Liver (tissue), 9 donors: ENCODE data around the gene YPEL3. TPM values are rescaled to one million over a fixed set of nuclear protein-coding genes. Genes with fewer than 3 reads are reported as not detected.
A peak's percentile ranks its signal among the peaks of the same experiment; 100 is the strongest.

Experiments used
- DNase-seq: peaks from one replicate; pipeline ENCODE4 v3.0.0-alpha.2; 2017; ENCODE audit warnings: low spot score
- H3K27ac ChIP-seq, 2 donors: one replicate each; pipeline ENCODE4 v1.7.0; 2013; ENCODE audit warnings: inconsistent platforms in 2 of 2, low read length in 2 of 2, control low read depth in 1 of 2, low read depth in 1 of 2, mild to moderate bottlenecking in 1 of 2
- H3K27me3 ChIP-seq, 4 donors: one replicate each; pipeline versions ENCODE4 v1.6.1 to v1.7.0; 2013; ENCODE audit warnings: low read length in 3 of 4, inconsistent platforms in 1 of 4, mild to moderate bottlenecking in 1 of 4, moderate library complexity in 1 of 4; ENCODE audit not compliant: control insufficient read depth in 4 of 4, insufficient read depth in 4 of 4
- H3K36me3 ChIP-seq, 4 donors: one replicate each; pipeline versions ENCODE4 v1.6.1 to v1.7.0; 2013; ENCODE audit warnings: low read length in 3 of 4, mild to moderate bottlenecking in 3 of 4, low read depth in 1 of 4, moderate library complexity in 1 of 4; ENCODE audit not compliant: control insufficient read depth in 4 of 4, insufficient read depth in 3 of 4
- H3K4me1 ChIP-seq, 4 donors: one replicate each; pipeline versions ENCODE4 v1.6.1 to v1.7.0; 2013; ENCODE audit warnings: low read length in 3 of 4, mild to moderate bottlenecking in 3 of 4, moderate library complexity in 1 of 4; ENCODE audit not compliant: control insufficient read depth in 4 of 4, insufficient read depth in 4 of 4
- H3K4me3 ChIP-seq, 3 donors: one replicate each; pipeline versions ENCODE4 v1.6.1 to v1.7.0; 2013; ENCODE audit warnings: low read length in 3 of 3, control low read depth in 1 of 3, low read depth in 1 of 3, mild to moderate bottlenecking in 1 of 3
- H3K9ac ChIP-seq, 2 donors: one replicate each; pipeline ENCODE4 v1.7.0; 2013; ENCODE audit warnings: low read length in 2 of 2, mild to moderate bottlenecking in 2 of 2, moderate library complexity in 2 of 2, control low read depth in 1 of 2, low read depth in 1 of 2
- H3K9me3 ChIP-seq, 4 donors: one replicate each; pipeline versions ENCODE4 v1.6.1 to v1.7.0; 2013; ENCODE audit warnings: low read length in 3 of 4; ENCODE audit not compliant: control insufficient read depth in 4 of 4
- ATF3 ChIP-seq: IDR thresholded peaks from 2 replicates; pipeline ENCODE4 v1.6.1; 2016; ENCODE audit warnings: antibody characterized with exemption
- CTCF ChIP-seq: fragments of 150-350 bp; IDR thresholded peaks from 2 replicates; pipeline ENCODE4 v1.5.1; 2017; ENCODE audit warnings: improper control_type of control experiment, low read depth, low read length; ENCODE audit not compliant: missing input control
- EGR1 ChIP-seq, 2 donors: IDR thresholded peaks; 2 replicates each; pipeline ENCODE4 v1.6.1; 2016 to 2018; ENCODE audit warnings: antibody characterized with exemption in 2 of 2, low read depth in 2 of 2
- FOXA1 ChIP-seq: IDR thresholded peaks from 2 replicates; pipeline ENCODE4 v1.6.1; 2016; ENCODE audit warnings: antibody characterized with exemption
- FOXA2 ChIP-seq: IDR thresholded peaks from 2 replicates; pipeline ENCODE4 v1.6.1; 2016; ENCODE audit warnings: antibody characterized with exemption
- GABPA ChIP-seq, 2 donors: IDR thresholded peaks in 1 of 2; conservative IDR thresholded peaks in 1 of 2; 2 replicates each; pipeline ENCODE4 v1.6.1; 2016; ENCODE audit warnings: antibody characterized with exemption in 2 of 2, mild to moderate bottlenecking in 1 of 2, moderate library complexity in 1 of 2
- HNF4A ChIP-seq, 2 donors: conservative IDR thresholded peaks; 2 replicates each; pipeline ENCODE4 v1.6.1; 2016; ENCODE audit warnings: antibody characterized with exemption in 2 of 2, mild to moderate bottlenecking in 2 of 2
- HNF4G ChIP-seq: IDR thresholded peaks from 2 replicates; pipeline ENCODE4 v1.6.1; 2016; ENCODE audit warnings: antibody characterized with exemption
- JUND ChIP-seq, 2 donors: IDR thresholded peaks; 2 replicates each; pipeline ENCODE4 v1.6.1; 2016; ENCODE audit warnings: antibody characterized with exemption in 2 of 2
- MAX ChIP-seq: IDR thresholded peaks from 2 replicates; pipeline ENCODE4 v1.6.1; 2016; ENCODE audit warnings: antibody characterized with exemption
- NR2F2 ChIP-seq: IDR thresholded peaks from 2 replicates; pipeline ENCODE4 v1.6.1; 2016; ENCODE audit warnings: antibody characterized with exemption
- RAD21 ChIP-seq, 2 donors: IDR thresholded peaks; 2 replicates each; pipeline ENCODE4 v1.6.1; 2016; ENCODE audit warnings: antibody characterized with exemption in 2 of 2, mild to moderate bottlenecking in 2 of 2
- REST ChIP-seq: IDR thresholded peaks from 2 replicates; pipeline ENCODE4 v1.6.1; 2016; ENCODE audit warnings: antibody characterized with exemption, mild to moderate bottlenecking
- RXRA ChIP-seq, 2 donors: IDR thresholded peaks; 2 replicates each; pipeline ENCODE4 v1.6.1; 2017 to 2018; ENCODE audit warnings: antibody characterized with exemption in 2 of 2, mild to moderate bottlenecking in 1 of 2
- SP1 ChIP-seq: IDR thresholded peaks from 2 replicates; pipeline ENCODE4 v1.6.1; 2018; ENCODE audit warnings: antibody characterized with exemption, mild to moderate bottlenecking
- TAF1 ChIP-seq: conservative IDR thresholded peaks from 2 replicates; pipeline ENCODE4 v1.6.1; 2016; ENCODE audit warnings: antibody characterized with exemption, mild to moderate bottlenecking
- YY1 ChIP-seq: IDR thresholded peaks from 2 replicates; pipeline ENCODE4 v1.6.1; 2016; ENCODE audit warnings: antibody characterized with exemption, mild to moderate bottlenecking
- ZBTB33 ChIP-seq: IDR thresholded peaks from 2 replicates; pipeline ENCODE4 v1.6.1; 2016; ENCODE audit warnings: antibody characterized with exemption
- WGBS: extraction: QIAGEN DNeasy Blood & Tissue Kit; methylation state at CpG from one replicate; pipeline ENCODE4 v1.1.7; 2013; 5-methylcytosine and 5-hydroxymethylcytosine counted together
- polyA plus RNA-seq, 2 donors: library from polyadenylated mRNA; stranded (reverse) in 1 of 2; unstranded in 1 of 2; fragments of 200-250 nt in 1 of 2; fragments of >200 nt in 1 of 2; fragmentation: Nextera tagmentation in 1 of 2; extraction: Ambion mirVana in 1 of 2; gene quantifications; one replicate each; pipeline versions ENCODE4 v1.2.1 to v1.2.3, GENCODE V29; 2013 to 2015
- total RNA-seq, 2 donors: library from RNA; depleted of rRNA; stranded (reverse); fragments of >200 nt; gene quantifications; one replicate each; pipeline ENCODE4 v1.2.3, GENCODE V29; 2014
- donor health status: healthy.
- donor health status: healthy.
- donor health status: healthy.
- donor health status: healthy.
- donor health status: healthy.

Gene YPEL3
- total and polyA plus RNA-seq, 4 donors = 10.5 to 42.7 (median 24.5) TPM

GRCh38 chr16:30054451-30054850 lies 41.6 kb downstream of the YPEL3 start (continued):
- no peak for TF ChIP-seq HNF4G

GRCh38 chr16:30053376-30054015 lies 42.5 kb downstream of the YPEL3 start:
- DNase-seq = no peak
- no peaks in the 10 kb centered on the region for H3K9me3 ChIP-seq
- peak; percentile 14 for TF ChIP-seq SP1
- no peak for TF ChIP-seq GABPA (IDR thresholded peaks at IDR 0.05 in 1 of 2, conservative IDR thresholded peaks at IDR 0.05 in 1 of 2)
- H3K4me1 ChIP-seq = peaks cover 2 to 11% (median 7%) of the 10 kb centered on the region in 4 donors
- H3K4me3 ChIP-seq = peak overlapping the region; percentile 43 to 63 (median 60)
- no peaks in the 10 kb centered on the region for H3K36me3 ChIP-seq
- 13% methylated on average over 19 of the region's 19 CpGs for WGBS
- H3K27me3 ChIP-seq = no peaks in the 10 kb centered on the region
- no peak overlapping the region for H3K9ac ChIP-seq
- peak overlapping the region; percentile 4 to 32 for H3K27ac ChIP-seq

GRCh38 chr16:30052671-30053372 lies 43.2 kb downstream of the YPEL3 start:
- Histone ChIP-seq H3K36me3 (no peaks in the 10 kb centered on the region), H3K4me1 (peaks cover 2 to 11% (median 7%) of the 10 kb centered on the region in 4 donors), H3K9ac (no peak overlapping the region), H3K9me3 (no peaks in the 10 kb centered on the region), H3K27ac (peak overlapping the region; percentile 4 to 32), H3K4me3 (peak overlapping the region; percentile 43 to 63 (median 60)), H3K27me3 (no peaks in the 10 kb centered on the region)
- peak in 1 of 2 donors; percentile 74 for TF ChIP-seq GABPA (IDR thresholded peaks at IDR 0.05 in 1 of 2, conservative IDR thresholded peaks at IDR 0.05 in 1 of 2)
- no peak for TF ChIP-seq JUND (IDR thresholded peaks at IDR 0.05)
- no peak for TF ChIP-seq SP1
- TF ChIP-seq RXRA (IDR thresholded peaks at IDR 0.05) = no peak
- no peak for TF ChIP-seq HNF4G
- TF ChIP-seq EGR1 (IDR thresholded peaks at IDR 0.05; ENCODE audit: low read depth in 2 of 2) = peak in 1 of 2 donors; percentile 46
- TF ChIP-seq CTCF = no peak
- no peak for TF ChIP-seq FOXA2
- TF ChIP-seq ATF3 = no peak
- no peak for TF ChIP-seq NR2F2
- TF ChIP-seq YY1 = peak; percentile 83
- TF ChIP-seq MAX = no peak
- TF ChIP-seq ZBTB33 = peak; percentile 80
- TF ChIP-seq TAF1 = no peak
- no peak for TF ChIP-seq RAD21 (IDR thresholded peaks at IDR 0.05)
- peak; percentile 43 for TF ChIP-seq REST
- TF ChIP-seq FOXA1 = peak; percentile 20
- peak in 1 of 2 donors; percentile 34 for TF ChIP-seq HNF4A (conservative IDR thresholded peaks at IDR 0.05)
- peak; percentile 97 for DNase-seq
- 6% methylated on average over 58 of the region's 58 CpGs for WGBS
